AG09319 (cell line): Measurements from ENCODE around the gene FAM107B.

ENCODE experiments used
- DNase-seq: peaks from one replicate; pipeline ENCODE4 v3.0.0-alpha.2; 2010; ENCODE audit warnings: low read depth; ENCODE audit errors: extremely low read depth
- TF ChIP-seq, protein P1 (sequence below): IDR thresholded peaks from 2 replicates; pipeline ENCODE4 v1.5.1; 2011; ENCODE audit warnings: low read depth, mild to moderate bottlenecking, inconsistent platforms, low read length, moderate library complexity

FAM107B gene

DNA sequence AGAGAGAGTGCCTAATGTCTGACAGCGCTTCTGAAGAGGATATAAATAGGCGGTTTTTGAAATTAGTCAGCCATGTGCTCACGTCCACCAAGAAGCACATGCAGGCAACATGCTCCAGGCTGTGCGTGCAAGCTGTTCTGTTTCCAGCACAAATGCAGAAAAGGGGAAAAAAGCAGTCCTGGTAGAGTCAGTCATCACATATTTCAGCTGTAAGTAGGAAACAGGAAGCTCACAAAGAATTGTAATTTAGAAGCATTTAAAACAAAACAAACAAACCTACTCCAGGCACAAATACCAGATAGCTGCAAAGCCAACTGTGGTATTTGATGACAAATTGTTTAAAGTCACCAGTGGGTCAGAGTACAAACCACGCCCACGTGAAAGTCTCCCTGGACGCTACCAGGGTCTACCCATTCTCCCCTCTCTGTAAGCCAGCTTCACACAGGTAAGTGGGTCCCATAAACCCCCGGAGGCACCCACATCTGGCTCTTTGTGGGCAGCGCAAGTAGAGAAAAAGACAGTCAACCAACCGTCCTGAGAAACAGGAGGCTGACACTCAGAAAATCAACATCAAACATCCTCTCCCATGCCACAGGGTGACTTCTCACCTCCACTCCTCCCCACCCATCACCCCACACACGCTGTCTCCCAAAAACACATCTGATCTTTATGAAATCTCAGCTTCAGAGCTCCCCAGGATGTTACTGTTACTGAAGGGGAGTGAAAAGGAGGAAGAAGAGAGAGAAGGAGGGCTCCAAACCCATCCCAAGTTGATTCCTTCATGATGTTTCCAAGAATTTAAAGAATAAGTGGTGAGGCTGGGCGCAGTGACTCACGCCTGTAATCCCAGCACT lies 186.4 kb downstream of the FAM107B start:
- TF ChIP-seq, protein P1, sequence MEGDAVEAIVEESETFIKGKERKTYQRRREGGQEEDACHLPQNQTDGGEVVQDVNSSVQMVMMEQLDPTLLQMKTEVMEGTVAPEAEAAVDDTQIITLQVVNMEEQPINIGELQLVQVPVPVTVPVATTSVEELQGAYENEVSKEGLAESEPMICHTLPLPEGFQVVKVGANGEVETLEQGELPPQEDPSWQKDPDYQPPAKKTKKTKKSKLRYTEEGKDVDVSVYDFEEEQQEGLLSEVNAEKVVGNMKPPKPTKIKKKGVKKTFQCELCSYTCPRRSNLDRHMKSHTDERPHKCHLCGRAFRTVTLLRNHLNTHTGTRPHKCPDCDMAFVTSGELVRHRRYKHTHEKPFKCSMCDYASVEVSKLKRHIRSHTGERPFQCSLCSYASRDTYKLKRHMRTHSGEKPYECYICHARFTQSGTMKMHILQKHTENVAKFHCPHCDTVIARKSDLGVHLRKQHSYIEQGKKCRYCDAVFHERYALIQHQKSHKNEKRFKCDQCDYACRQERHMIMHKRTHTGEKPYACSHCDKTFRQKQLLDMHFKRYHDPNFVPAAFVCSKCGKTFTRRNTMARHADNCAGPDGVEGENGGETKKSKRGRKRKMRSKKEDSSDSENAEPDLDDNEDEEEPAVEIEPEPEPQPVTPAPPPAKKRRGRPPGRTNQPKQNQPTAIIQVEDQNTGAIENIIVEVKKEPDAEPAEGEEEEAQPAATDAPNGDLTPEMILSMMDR: no peak
- peak; percentile 96 for DNase-seq

DNA sequence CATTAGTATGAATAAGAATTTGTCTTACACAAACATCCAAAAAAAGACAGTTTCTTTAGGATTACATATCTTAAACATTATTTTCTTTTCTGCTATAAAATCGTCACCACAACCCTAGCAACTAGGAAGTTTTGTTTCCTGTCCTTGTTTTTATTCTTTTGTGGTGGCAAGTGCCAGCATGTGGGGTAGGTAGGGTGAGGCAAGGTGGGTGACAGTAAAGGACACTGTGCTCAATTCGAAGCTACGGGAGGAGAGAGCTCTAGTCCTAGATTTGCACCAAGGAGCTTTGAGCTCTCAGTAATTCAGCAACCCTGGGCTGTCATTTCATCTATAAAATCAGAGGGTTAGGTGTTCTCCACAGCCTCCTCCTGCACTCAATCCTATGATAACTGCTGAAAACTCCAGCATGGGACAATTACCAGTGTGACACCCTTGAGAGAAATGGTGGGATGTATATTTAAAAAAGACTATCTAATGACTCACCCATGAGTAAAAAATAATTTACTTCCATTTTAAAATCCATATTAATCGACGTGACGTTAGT lies 187.1 kb downstream of the FAM107B start:
- TF ChIP-seq, protein P1: no peak
- DNase-seq: no peak

DNA sequence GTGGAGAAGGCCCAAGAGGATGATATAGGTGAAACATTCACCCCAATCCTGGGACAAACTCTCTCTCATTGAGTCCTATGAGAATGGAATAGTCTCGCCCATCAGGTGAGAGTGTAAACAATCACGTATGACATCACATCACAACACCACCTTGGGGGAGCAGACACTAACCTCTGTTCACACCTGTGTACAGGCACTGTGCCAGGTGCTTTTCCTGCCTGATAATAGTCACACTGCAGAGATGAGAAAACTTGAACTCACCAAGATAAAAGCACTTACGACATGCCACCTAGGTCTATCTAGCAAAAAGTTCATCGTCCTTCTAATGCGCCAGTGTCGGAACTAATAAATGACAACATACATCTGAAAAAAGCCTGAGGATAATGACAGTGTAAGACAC lies 187.8 kb downstream of the FAM107B start:
- no peak for DNase-seq
- TF ChIP-seq, protein P1: no peak

DNA sequence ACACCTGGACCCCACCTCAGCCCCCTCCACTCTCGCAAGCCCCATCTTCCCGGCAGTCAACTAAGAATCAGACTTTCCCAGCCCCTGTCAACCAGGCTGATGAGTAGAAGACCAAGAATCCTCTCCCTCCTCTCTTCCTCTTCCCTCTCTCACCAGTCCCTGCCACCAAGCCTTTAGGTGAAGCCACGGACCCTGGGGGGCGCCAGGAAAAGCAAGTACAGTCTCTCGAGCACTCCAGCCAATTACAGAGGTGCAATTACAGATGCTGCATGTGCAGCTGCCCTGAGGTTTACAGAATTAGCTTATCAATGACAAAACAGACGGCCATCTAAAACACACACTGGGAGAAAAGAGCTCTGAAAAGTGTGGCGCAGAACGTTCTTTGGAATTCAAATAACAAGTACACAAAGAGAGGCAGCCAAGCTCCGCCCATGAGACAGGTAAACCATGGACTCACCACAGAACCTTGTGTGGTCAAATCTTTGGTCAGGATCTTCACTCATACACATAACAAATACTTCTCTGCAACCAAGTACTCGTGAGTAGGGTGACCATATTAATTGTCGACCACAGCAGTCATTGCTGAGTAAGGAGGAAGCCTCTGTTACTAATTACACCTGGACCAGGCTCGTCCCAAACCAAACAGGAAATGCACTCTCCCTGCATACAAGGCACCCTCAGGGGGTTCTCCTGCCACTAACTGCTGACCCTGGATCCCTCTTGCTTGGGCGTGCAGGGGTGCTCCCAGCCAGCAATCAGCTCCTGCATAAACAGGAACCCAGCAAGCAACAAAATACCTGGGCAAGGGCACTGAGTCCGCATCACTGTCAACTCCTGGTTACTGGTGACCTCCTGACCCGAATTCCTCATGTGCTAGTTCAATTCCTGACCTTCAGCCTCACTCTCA lies 189.2 kb downstream of the FAM107B start:
- no peak for DNase-seq
- TF ChIP-seq, protein P1: no peak

DNA sequence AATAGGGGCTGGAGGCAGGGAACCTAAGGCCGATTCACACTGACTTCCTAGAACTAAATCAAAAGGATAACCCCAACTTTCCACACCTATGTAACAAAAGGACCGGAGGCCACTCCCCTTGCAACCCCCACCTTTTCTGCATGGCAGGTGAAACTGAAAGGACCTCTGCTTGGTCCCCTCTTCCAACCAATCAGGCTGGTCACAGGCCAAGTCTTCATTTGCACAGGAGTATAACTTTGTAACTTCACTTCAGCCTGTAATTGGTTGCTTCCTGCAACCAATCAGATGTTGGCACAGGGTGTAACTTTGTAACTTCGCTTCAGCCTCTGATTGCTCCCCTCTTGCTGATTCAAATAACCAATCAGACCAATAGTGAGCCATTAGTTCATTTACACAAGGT lies 190.0 kb downstream of the FAM107B start:
- no peak for DNase-seq
- TF ChIP-seq, protein P1: no peak

DNA sequence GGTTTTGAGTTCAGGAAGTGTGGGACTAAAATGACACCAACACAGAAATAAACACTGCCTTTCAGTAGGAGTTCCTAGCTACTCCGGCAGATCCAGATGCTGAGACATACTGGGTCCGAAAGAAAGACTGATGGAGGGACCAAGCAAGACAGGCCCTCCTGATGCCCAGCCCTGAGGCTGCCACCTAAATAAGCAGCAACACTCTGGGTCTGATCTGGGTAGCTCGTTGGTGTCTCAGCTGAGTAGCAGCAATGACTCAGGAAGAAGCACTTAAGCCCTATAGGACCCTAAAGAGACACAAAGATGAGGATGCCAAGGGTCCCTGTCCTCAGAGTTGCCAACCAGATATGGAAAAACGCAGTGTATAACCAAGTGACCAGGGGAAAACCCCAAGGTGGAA lies 190.7 kb downstream of the FAM107B start:
- TF ChIP-seq, protein P1: no peak
- no peak for DNase-seq
